ENCODE results near the gene INCA1. TPM values are rescaled to one million over a fixed set of nuclear protein-coding genes. Genes with fewer than 3 reads are reported as not detected.

INCA1 gene
- total RNA-seq, 1 donor from 2014 or later: 2.8 TPM

DNA sequence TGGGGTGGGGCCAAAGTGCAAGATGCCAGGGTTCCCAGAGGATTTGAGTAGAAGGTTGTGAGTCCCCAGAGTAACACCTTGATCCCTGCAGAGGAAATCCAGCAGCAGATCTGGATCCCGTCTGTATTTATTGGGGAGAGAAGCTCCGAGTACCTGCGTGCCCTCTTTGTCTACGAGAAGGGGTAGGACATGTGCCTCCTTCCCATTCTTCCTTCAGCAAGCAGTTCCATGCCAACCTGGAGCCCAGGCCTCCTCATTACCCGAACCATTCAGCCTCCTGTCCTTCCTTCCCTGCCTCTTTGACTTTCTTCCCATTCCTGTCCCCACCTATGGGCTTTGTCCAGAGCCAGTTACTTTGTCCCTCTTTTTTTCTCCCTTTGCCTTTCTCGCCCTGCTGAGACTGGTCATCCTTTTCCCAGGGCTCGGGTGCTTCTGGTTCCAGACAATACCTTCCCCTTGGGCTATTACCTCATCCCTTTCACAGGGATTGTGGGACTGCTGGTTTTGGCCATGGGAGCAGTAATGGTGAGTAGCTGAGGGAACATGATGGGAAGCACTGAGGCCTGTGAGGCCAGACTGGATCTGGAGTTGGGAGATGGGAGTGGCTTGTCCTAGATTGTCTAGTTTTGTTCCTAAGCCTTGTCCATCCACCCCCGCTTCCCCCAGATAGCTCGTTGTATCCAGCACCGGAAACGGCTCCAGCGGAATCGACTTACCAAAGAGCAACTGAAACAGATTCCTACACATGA lies 54.4 kb downstream of the INCA1 start:
- intact Hi-C loops (cut with DNase I): no loop called here
- ATAC-seq (ENCODE audit: poor library complexity) (no peak), DNase-seq (no peak)

DNA sequence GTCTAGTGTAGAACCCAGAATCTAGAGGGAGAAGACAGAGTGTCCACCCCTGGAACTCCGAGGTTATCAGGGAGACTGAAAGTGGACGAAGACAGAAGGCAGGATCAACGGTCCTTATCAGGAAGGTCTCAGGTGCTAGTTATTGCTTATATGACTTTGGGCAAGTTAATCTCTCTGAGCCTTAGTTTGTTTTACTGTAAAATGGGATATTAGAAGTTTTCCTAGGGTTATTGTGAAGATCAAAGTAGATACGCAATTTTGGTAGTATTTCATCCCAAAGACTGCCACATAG lies 56.1 kb downstream of the INCA1 start:
- intact Hi-C loops (cut with DNase I): no loop called here
- DNase-seq: no peak
- ATAC-seq (ENCODE audit: poor library complexity): no peak

DNA sequence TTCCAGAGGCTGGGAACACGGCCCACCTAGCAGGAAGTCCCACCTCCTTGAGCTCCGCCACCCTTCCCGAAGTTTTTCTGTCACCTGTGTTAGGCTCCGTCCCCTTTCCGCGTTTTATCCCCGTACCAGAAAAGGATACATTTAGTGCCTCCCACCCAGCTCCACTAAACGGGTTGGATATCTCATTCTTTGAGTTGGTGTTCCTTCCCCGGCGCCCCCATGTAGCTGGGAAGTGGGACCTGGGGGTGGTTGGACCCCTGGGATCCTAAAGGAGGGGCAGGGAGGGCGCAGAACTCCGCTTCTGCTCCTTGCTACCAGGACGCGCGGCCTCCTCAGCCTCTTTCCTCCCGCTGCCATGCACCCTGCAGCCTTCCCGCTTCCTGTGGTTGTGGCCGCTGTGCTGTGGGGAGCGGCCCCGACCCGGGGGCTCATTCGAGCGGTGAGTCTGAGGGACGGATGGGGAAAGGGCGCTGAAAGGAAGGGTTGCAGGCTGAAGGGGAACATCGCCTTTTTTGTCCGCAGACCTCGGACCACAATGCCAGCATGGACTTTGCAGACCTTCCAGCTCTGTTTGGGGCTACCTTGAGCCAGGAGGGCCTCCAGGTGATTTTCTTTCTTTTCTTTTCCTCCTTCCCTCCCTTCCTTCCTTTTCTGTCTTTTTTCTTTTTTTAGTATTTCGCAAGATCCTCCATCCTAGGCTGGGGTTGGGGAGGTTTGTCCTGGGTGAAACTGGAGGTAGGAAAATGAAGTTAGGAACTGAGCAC lies 56.6 kb downstream of the INCA1 start:
- intact Hi-C loops (cut with DNase I): no loop called here
- DNase-seq: no peak
- ATAC-seq (ENCODE audit: poor library complexity): peak; percentile 78

DNA sequence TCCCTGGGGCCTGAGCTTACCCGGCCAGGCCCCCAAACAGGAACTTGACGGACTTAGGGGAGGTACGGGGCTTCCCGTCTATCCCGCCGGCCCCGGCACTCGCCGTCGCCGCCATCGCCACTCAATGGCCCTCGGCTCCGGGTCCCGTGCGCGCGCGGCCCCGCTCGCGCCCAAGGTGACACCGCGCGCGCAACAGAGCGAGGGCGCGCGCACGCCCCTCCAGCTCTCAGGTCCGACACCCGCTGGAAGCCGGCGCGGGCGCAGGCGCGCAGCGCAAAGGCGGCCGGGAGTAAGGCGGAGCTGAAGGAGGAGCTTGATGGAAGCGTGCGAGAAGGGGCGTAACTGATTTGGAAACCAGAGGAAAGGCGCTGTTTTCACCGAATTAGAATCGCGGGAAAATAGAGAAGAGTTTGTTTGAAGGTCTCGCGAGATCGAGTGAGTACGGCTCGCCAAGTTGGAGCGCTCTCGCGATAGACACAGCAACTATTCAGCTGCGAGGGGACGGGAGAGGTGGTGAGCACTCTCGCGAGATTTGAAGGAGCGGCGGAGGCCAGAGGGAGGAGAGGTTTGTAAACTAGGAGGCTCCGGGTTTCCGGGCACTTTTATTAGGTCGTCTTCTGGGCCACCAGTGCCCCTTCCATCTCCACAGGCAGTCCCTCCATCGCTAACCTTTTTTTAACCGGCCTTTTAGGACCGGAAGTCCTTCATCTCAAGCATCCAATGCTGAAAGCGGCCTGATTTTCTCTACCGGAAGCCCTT lies 57.3 kb downstream of the INCA1 start, which contains the start of the genes RNF167 and SLC25A11:
TSS of gene RNF167 (plus strand) at position 473 of the 759 bp plus-strand sequence. CDS start 642 bp downstream, outside the sequence.
TSS of gene SLC25A11 (minus strand) at position 251 of the 759 bp plus-strand sequence. CDS start at position 115, 136 bp downstream.
- ATAC-seq (ENCODE audit: poor library complexity): peak; percentile 95
- peak; percentile 95 for DNase-seq
- intact Hi-C loops (cut with DNase I): no loop called here

DNA sequence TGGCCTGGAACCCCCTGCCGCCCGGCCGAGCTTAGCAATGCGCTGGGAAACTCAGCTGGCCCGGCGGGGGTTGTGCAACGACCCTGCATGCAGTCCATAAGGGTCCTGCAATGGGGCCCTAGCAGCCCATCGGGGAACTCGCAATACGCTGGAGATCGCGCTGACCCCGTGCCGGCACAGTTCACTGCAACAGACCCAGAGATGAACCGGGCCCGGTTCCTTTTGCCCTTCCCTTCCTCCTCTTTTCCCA lies 57.9 kb downstream of the INCA1 start:
- intact Hi-C loops (cut with DNase I): no loop called here
- ATAC-seq (ENCODE audit: poor library complexity) (no peak), DNase-seq (no peak)

DNA sequence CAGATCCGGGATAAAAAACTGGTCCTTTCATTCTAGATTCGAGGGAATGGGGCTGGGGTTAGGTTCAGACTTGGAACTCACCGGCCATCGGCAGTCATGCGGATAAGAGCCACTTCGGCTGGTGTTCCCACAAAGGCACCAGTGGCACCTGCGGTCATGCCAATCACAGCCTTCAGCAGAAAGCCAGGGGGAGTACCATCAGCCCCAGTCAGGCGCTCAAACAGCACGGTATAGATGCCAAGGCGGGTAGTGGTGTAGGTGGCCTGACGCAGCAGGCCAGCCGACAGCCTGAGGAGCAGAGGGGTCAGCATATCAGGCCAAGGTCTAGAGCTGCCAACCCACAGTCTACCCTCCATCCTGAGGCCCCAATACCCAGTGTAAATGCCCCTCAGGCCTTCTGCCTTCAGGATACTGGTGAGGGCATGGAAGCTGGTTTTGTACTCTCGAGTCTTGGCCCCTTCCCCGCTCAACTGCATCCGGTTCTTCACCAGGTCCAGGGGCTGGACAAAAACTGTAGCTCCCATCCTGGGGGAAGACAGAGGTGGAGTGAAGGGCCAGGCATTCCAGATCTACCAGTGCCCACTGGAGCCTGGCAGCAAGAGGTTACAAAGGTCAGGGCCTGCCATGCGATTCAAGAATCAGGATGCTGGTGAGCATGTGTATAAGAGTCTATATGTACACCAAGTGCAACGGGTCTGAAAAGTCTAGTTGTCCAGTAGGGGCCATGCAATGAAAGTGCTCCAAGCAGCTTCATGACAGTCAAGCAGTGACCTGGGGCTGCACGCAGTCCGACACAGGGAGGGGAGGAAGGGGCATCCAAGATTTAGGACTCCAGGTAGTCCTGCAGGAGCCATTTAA lies 58.4 kb downstream of the INCA1 start:
- intact Hi-C loops (cut with DNase I): no loop called here
- no peak for ATAC-seq (ENCODE audit: poor library complexity)
- no peak for DNase-seq

Small RNA genes lying within 50 kb of the gene (microRNA-seq; reads per million reads assigned to microRNA genes)
- gene MIR6864 (not detected), gene MIR6865 (not detected)

Other genes with a start within 250 kb of the INCA1 start
- gene TM4SF5, start 225.6 kb downstream of the INCA1 start, total RNA-seq: not detected
- gene VMO1, start 211.2 kb downstream of the INCA1 start, total RNA-seq: 0.62 TPM
- gene GLTPD2, start 208.6 kb downstream of the INCA1 start, total RNA-seq: not detected
- 214 TPM for gene PSMB6, start 201.4 kb downstream of the INCA1 start, total RNA-seq
- gene PLD2, start 190.4 kb downstream of the INCA1 start, total RNA-seq: 13.6 TPM
- 47.6 TPM for gene MINK1, start 164.2 kb downstream of the INCA1 start, total RNA-seq
- gene C17orf107, start 98.0 kb downstream of the INCA1 start, total RNA-seq: 0.51 TPM
- gene CHRNE, start 94.4 kb downstream of the INCA1 start, total RNA-seq: 0.30 TPM
- gene GP1BA, start 65.2 kb downstream of the INCA1 start, total RNA-seq: not detected
- gene SLC25A11, start 57.5 kb downstream of the INCA1 start, total RNA-seq: 208 TPM
- gene RNF167, start 57.3 kb downstream of the INCA1 start, total RNA-seq: 85.8 TPM
- 179 TPM for gene PFN1, start 49.0 kb downstream of the INCA1 start, total RNA-seq
- gene ENO3, start 46.4 kb downstream of the INCA1 start, total RNA-seq: 534 TPM
- gene SPAG7, start 29.7 kb downstream of the INCA1 start, total RNA-seq: 158 TPM
- 29.4 TPM for gene CAMTA2, start 9.8 kb downstream of the INCA1 start, total RNA-seq
- 720 TPM for gene KIF1C, start 428 bp upstream of the INCA1 start, total RNA-seq
- gene SLC52A1, start 37.9 kb upstream of the INCA1 start, total RNA-seq: not detected
- gene ZFP3, start 80.9 kb upstream of the INCA1 start, total RNA-seq: 9.3 TPM
- 3.3 TPM for gene ZNF232, start 114.4 kb upstream of the INCA1 start, total RNA-seq
- gene USP6, start 118.5 kb upstream of the INCA1 start, total RNA-seq: not detected
- gene ZNF594, start 194.3 kb upstream of the INCA1 start, total RNA-seq: 5.2 TPM
- gene SCIMP, start 237.3 kb upstream of the INCA1 start, total RNA-seq: 1.00 TPM